H1 (cell line): ENCODE results near the gene L3MBTL3. TPM values are rescaled to one million over a fixed set of nuclear protein-coding genes. Genes with fewer than 3 reads are reported as not detected.

ENCODE experiments used
- CTCF ChIA-PET: fragments of 300-600 bp; sonication (Branson Sonifier 250); formaldehyde crosslinking; loops from one replicate; lab custom pipeline; 2021; ENCODE audit not compliant: partially characterized antibody; lab: Charles Lee
- POLR2A ChIA-PET: fragments of 300-600 bp; sonication (Branson Sonifier 250); formaldehyde crosslinking; loops from one replicate; lab custom pipeline; 2021; ENCODE audit warnings: inconsistent platforms; ENCODE audit not compliant: partially characterized antibody; lab: Charles Lee
- DNase-seq, 2 experiments: peaks; one replicate each; pipeline versions ENCODE4 v3.0.0 to v3.0.0-alpha.2; 2010 to 2022; ENCODE audit warnings: low spot score in 2 of 2, low read depth in 1 of 2, mixed read lengths in 1 of 2
- FAIRE-seq: peaks from 2 replicates; lab custom pipeline; 2011; peaks lifted over from hg19 to GRCh38; lab: Jason Lieb, UNC
- H2AFZ ChIP-seq: 2 replicates; pipeline ENCODE4 v1.8.1; 2012; ENCODE audit warnings: low read length, inconsistent platforms
- H2AK5ac ChIP-seq: 2 replicates; pipeline ENCODE4 v1.6.1; 2013; ENCODE audit warnings: low read depth, low read length
- H2BK120ac ChIP-seq: replicated peaks from 2 replicates; pipeline ENCODE3; 2013; ENCODE audit warnings: low read depth, low read length, inconsistent platforms
- H2BK12ac ChIP-seq: 2 replicates; pipeline ENCODE4 v1.6.1; 2013; ENCODE audit warnings: low read depth, low read length
- H2BK15ac ChIP-seq: 2 replicates; pipeline ENCODE4 v1.6.1; 2013; ENCODE audit warnings: low read length
- H2BK20ac ChIP-seq: 2 replicates; pipeline ENCODE4 v1.6.1; 2013; ENCODE audit warnings: low read length
- H2BK5ac ChIP-seq: 2 replicates; pipeline ENCODE4 v1.6.1; 2013; ENCODE audit warnings: low read depth, low read length
- H3K14ac ChIP-seq: 2 replicates; pipeline ENCODE4 v1.6.1; 2013; ENCODE audit warnings: inconsistent platforms; ENCODE audit not compliant: insufficient read length
- H3K18ac ChIP-seq: 2 replicates; pipeline ENCODE4 v1.6.1; 2013; ENCODE audit warnings: low read length; ENCODE audit errors: extremely low read depth
- H3K23ac ChIP-seq: 2 replicates; pipeline ENCODE4 v1.6.1; 2013; ENCODE audit warnings: inconsistent platforms; ENCODE audit not compliant: insufficient read length
- H3K23me2 ChIP-seq: 2 replicates; pipeline ENCODE4 v1.6.1; 2013; ENCODE audit warnings: low read depth, low read length
- H3K27ac ChIP-seq: 2 replicates; pipeline ENCODE4 v1.6.1; 2011; ENCODE audit warnings: low read depth, low read length, inconsistent platforms
- H3K27me3 ChIP-seq, 4 experiments: replicated peaks in 1 of 4; 1 replicate in 1 of 4; 2 replicates in 3 of 4; pipeline versions ENCODE4 v1.6.1 to v1.8.1; 2011 to 2013; ENCODE audit warnings: low read length in 3 of 4, mild to moderate bottlenecking in 3 of 4, inconsistent platforms in 2 of 4, mixed read lengths in 2 of 4, moderate library complexity in 1 of 4; ENCODE audit not compliant: control insufficient read depth in 3 of 4, insufficient read depth in 3 of 4; ENCODE audit errors: extremely low read depth in 1 of 4
- H3K36me3 ChIP-seq, 4 experiments: 2 replicates each; pipeline versions ENCODE4 v1.6.1 to v1.8.1; 2011 to 2013; ENCODE audit warnings: mild to moderate bottlenecking in 4 of 4, low read length in 3 of 4, moderate library complexity in 2 of 4, control low read depth in 1 of 4, inconsistent platforms in 1 of 4; ENCODE audit not compliant: insufficient read depth in 4 of 4, control insufficient read depth in 2 of 4
- H3K4ac ChIP-seq: replicated peaks from 2 replicates; pipeline ENCODE3; 2013; ENCODE audit warnings: low read length, low read depth, mixed read lengths, inconsistent platforms; ENCODE audit not compliant: insufficient read length
- H3K4me1 ChIP-seq, 4 experiments: replicated peaks in 1 of 4; 1 replicate in 1 of 4; 2 replicates in 3 of 4; pipeline versions ENCODE4 v1.6.1 to v1.8.1; 2011 to 2013; ENCODE audit warnings: low read length in 3 of 4, inconsistent platforms in 2 of 4, mixed read lengths in 1 of 4; ENCODE audit not compliant: insufficient read depth in 4 of 4, control insufficient read depth in 3 of 4
- H3K4me2 ChIP-seq, 2 experiments: 2 replicates each; pipeline versions ENCODE4 v1.6.1 to v1.8.1; 2011 to 2013; ENCODE audit warnings: low read depth in 2 of 2, low read length in 2 of 2, control low read depth in 1 of 2, inconsistent platforms in 1 of 2, mild to moderate bottlenecking in 1 of 2; ENCODE audit not compliant: insufficient read depth in 1 of 2
- H3K4me3 ChIP-seq, 4 experiments: fragments of 200-600, 300-600 bp in 1 of 4; sonication (generic), shearing (Covaris generic), sonication (Bioruptor Twin) in 1 of 4; 2 replicates each; pipeline versions ENCODE4 v1.5.1 to v1.8.1; 2011 to 2016; ENCODE audit warnings: low read length in 4 of 4, low read depth in 3 of 4, control low read depth in 2 of 4, inconsistent platforms in 2 of 4, mild to moderate bottlenecking in 2 of 4, mixed read lengths in 1 of 4, moderate library complexity in 1 of 4; ENCODE audit not compliant: insufficient read depth in 2 of 4; ENCODE audit errors: extremely low read depth in 1 of 4
- H3K56ac ChIP-seq: replicated peaks from 2 replicates; pipeline ENCODE3; 2013; ENCODE audit warnings: low read depth, mild to moderate bottlenecking, mixed read lengths, low read length, inconsistent platforms; ENCODE audit not compliant: insufficient read length
- H3K79me1 ChIP-seq: 2 replicates; pipeline ENCODE4 v1.6.1; 2013; ENCODE audit warnings: low read depth, low read length, control low read depth
- H3K79me2 ChIP-seq, 2 experiments: 2 replicates each; pipeline versions ENCODE4 v1.6.1 to v1.8.1; 2012 to 2013; ENCODE audit warnings: low read length in 2 of 2, mild to moderate bottlenecking in 2 of 2, inconsistent platforms in 1 of 2; ENCODE audit not compliant: insufficient read depth in 2 of 2, control insufficient read depth in 1 of 2
- H3K9ac ChIP-seq, 4 experiments: replicated peaks in 1 of 4; 1 replicate in 1 of 4; 2 replicates in 3 of 4; pipeline versions ENCODE4 v1.6.1 to v1.8.1; 2011 to 2013; ENCODE audit warnings: low read depth in 3 of 4, low read length in 3 of 4, control low read depth in 2 of 4, mild to moderate bottlenecking in 2 of 4, moderate library complexity in 2 of 4, inconsistent platforms in 1 of 4; ENCODE audit errors: extremely low read depth in 1 of 4
- H3K9me3 ChIP-seq, 2 experiments: 2 replicates each; pipeline versions ENCODE4 v1.6.1 to v1.8.1; 2012 to 2013; ENCODE audit warnings: mild to moderate bottlenecking in 2 of 2, moderate library complexity in 2 of 2, control low read depth in 1 of 2, inconsistent platforms in 1 of 2, low read depth in 1 of 2, low read length in 1 of 2, mixed read lengths in 1 of 2; ENCODE audit not compliant: insufficient read depth in 2 of 2
- H4K20me1 ChIP-seq, 2 experiments: replicated peaks in 1 of 2; 2 replicates each; pipeline versions ENCODE3 to v1.8.1; 2011 to 2013; ENCODE audit warnings: inconsistent platforms in 2 of 2, low read length in 2 of 2, mild to moderate bottlenecking in 1 of 2; ENCODE audit not compliant: insufficient read depth in 2 of 2, control insufficient read depth in 1 of 2
- H4K5ac ChIP-seq: 2 replicates; pipeline ENCODE4 v1.6.1; 2013; ENCODE audit warnings: low read length, low read depth, mixed read lengths, inconsistent platforms; ENCODE audit not compliant: insufficient read length
- H4K8ac ChIP-seq: 2 replicates; pipeline ENCODE4 v1.8.0; 2013; ENCODE audit warnings: mild to moderate bottlenecking, moderate library complexity, low read length, inconsistent platforms; ENCODE audit not compliant: insufficient read depth; ENCODE audit errors: extremely low read depth
- H4K91ac ChIP-seq: replicated peaks from 2 replicates; pipeline ENCODE3; 2013; ENCODE audit warnings: low read length, mixed read lengths, inconsistent platforms; ENCODE audit not compliant: insufficient read length
- BRCA1 ChIP-seq: IDR thresholded peaks from 2 replicates; pipeline ENCODE4 v1.6.1; 2012; ENCODE audit warnings: low read depth, low read length, improper control_type of control experiment
- CBX8 ChIP-seq: fragments of 300-800, 300-1000 bp; sonication (generic); IDR thresholded peaks from 2 replicates; pipeline ENCODE4 v1.7.1; 2016; ENCODE audit warnings: low read depth, low read length, borderline replicate concordance
- TCF12 ChIP-seq: IDR thresholded peaks from 2 replicates; pipeline ENCODE4 v1.6.1; 2011; ENCODE audit warnings: low read depth, mild to moderate bottlenecking, low read length
- WGBS, 2 experiments: shearing (Covaris generic) in 1 of 2; methylation state at CpG; one replicate each; pipeline versions ENCODE4 v1.1.6 to v1.1.7; 2013 to 2015; ENCODE audit warnings: low lambda C conversion rate in 2 of 2, mixed read lengths in 2 of 2, inconsistent platforms in 1 of 2, low coverage in 1 of 2, missing lambda C conversion rate in 1 of 2; ENCODE audit not compliant: insufficient replicate concordance in 2 of 2, insufficient coverage in 1 of 2, insufficient read length in 1 of 2; ENCODE audit errors: extremely low coverage in 1 of 2, missing lambda C conversion rate in 1 of 2; 5-methylcytosine and 5-hydroxymethylcytosine counted together
- polyA plus RNA-seq, 7 experiments: library from polyadenylated mRNA; depleted of rRNA in 3 of 7; stranded (reverse) in 5 of 7; unstranded in 2 of 7; fragments of >200 nt in 5 of 7; fragments of 200-250 nt in 2 of 7; gene quantifications; 1 replicate in 5 of 7; 2 replicates in 1 of 7; 4 replicates in 1 of 7; pipeline versions ENCODE4 v1.2.1 to v1.2.3, GENCODE V29; 2011 to 2013; ENCODE audit warnings: missing spikeins in 2 of 7, mixed read lengths in 2 of 7
- total RNA-seq: library from RNA; stranded (reverse); fragmentation: NEBNext Ultra II Directional; extraction: Animal tissue kit (Norgen Biotek cat#: 25700); gene quantifications from 2 replicates; pipeline ENCODE4 v1.2.1, GENCODE V29; 2021

L3MBTL3 gene
- total and polyA plus RNA-seq, 2 of the 8 experiments (the other 6 are each of a cell fraction or from before 2014, with no cell fraction given), result 3.9 to 17.2 TPM

DNA sequence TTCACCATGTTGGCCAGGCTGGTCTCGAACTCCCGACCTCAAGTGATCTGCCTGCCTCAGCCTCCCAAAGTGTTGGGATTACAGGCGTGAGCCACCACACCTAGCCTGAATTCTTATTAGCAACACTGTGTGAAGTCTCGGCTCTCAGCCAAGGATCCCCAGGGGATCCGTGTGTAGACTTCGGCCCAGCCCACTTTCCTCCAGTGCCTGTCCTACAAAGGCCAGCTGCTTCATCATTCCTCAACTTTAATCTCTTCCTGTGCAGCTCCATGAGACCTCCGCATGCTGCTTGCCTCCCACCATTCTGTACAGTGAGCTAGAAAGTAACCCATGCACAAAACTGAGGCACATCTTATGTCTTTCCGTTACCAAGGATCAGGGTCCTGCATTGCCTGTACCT, 132.5 kb downstream of the L3MBTL3 start:
- H3K9ac ChIP-seq, result no peak overlapping the region
- H3K4me2 ChIP-seq, result no peak overlapping the region
- ChIA-PET POLR2A (no interaction called here), CTCF (interaction anchor here (0.6 to 2.2 kb wide), 5 partner anchors 23 to 616 kb away, joined by 3 to 6 read pairs (median 4); no protein-coding TSS in a partner anchor)
- H2AK5ac ChIP-seq, result no peak overlapping the region
- 77% methylated on average over 8 of the region's 8 CpGs; no CpG with 5 or more reads in 1 of the 2 experiments for WGBS, 2 experiments
- no peak overlapping the region for H3K4ac ChIP-seq
- DNase-seq (no peak), FAIRE-seq (no peak)
- no peak overlapping the region for H4K91ac ChIP-seq
- no peak overlapping the region for H3K23ac ChIP-seq
- H4K5ac ChIP-seq, result no peak overlapping the region
- TF ChIP-seq CBX8 (no peak), TCF12 (no peak), BRCA1 (no peak)
- no peak overlapping the region for H3K27ac ChIP-seq
- no peaks in the 10 kb centered on the region for H3K9me3 ChIP-seq
- H2BK12ac ChIP-seq, result no peak overlapping the region
- H3K4me3 ChIP-seq, result no peak overlapping the region
- no peaks in the 10 kb centered on the region for H3K23me2 ChIP-seq
- no peak overlapping the region for H3K18ac ChIP-seq
- no peak overlapping the region for H4K8ac ChIP-seq
- H3K27me3 ChIP-seq, result no peaks in the 10 kb centered on the region
- H3K4me1 ChIP-seq, result peaks cover 0 to 3% (median 2%) of the 10 kb centered on the region in 4 experiments; a peak in 1 of 7 replicates
- H3K79me1 ChIP-seq, result no peaks in the 10 kb centered on the region
- no peaks in the 10 kb centered on the region for H4K20me1 ChIP-seq
- H3K79me2 ChIP-seq, result no peaks in the 10 kb centered on the region
- no peak overlapping the region for H2AFZ ChIP-seq
- no peak overlapping the region for H3K56ac ChIP-seq
- H2BK15ac ChIP-seq, result no peak overlapping the region
- H2BK20ac ChIP-seq, result no peak overlapping the region
- no peaks in the 10 kb centered on the region; a peak in 1 of 8 replicates for H3K36me3 ChIP-seq
- no peak overlapping the region for H2BK120ac ChIP-seq
- no peak overlapping the region for H2BK5ac ChIP-seq
- H3K14ac ChIP-seq, result no peak overlapping the region
